Inflammatory macrophage treated with lipopolysaccharide for 1 hour (primary cell): ENCODE measurements around the gene LMX1B.

Source experiments
- DNase-seq, 2 donors: peaks; one replicate each; pipeline ENCODE4 v3.0.0-alpha.2; 2020 to 2022

The LMX1B gene

DNA sequence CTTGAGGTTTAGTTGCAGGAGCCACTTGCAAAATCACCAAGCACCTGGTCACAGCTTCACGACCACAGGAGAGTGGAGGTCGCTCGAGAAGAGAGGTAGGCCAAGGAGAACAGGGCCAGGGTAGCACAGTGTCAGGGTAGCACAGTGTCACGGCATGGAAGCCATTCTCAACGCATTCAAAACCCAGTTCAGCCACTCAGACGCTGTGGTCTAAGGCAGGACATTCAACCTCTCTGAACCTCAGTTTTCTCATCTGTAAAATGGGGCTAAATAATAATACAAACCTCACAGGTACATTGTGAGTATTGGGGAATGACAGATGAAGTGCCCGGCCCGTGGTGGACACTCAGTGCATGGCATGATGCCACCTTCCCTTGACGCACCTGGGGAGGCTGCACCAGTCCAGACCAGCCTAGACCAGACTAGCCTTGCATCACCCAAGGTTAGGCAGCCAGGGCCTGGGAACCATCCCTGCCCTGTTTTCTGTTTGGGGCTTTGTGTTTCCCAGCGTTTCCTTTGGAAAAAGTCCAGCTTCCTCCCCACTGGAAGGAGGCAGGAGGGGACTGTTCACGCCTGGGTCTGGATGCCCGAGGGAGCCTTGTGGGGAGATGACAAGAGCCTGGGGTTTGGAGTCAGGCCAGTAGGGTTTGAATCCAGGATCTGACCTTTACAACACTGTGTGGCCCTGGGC, 7.8 kb upstream of the LMX1B start:
- DNase-seq: no peak

DNA sequence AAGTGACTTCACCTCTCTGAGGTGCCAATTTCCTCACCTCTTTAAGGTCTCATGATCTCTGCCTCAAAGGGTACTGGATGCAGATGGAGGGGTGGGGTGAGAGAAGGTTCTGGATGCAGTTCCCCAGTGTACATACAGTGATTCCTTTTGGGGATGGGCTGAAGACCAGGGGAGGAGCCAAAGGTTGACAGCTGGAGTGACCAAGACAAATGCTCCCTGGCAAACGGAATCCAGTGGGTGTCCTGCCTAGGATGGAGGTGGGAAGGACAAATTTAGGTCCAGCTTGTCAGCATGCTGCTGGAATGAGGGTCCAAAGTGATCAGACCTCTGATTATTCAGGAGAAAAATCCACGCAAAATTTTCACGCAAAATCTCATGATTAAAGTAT, 7.3 kb upstream of the LMX1B start:
- DNase-seq: no peak

DNA sequence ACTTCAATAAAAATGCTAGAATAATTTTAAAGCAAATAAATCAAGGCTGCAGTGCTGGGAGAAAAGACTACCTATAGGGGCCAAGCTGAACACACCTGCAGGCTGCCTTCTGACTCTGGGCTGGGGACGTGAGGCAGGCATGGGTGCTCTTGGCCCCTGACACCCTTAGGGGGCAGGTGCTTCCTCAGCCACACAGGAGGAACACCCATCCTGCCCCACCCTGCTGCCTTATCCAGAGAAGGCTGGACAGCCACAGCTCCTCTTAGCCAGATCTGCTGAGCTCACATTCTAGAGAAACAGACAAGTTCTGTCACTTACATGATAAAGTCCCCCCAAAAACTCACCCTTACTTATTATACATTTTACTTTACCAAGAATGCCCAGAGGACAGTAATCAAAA, 6.6 kb upstream of the LMX1B start:
- DNase-seq: no peak

DNA sequence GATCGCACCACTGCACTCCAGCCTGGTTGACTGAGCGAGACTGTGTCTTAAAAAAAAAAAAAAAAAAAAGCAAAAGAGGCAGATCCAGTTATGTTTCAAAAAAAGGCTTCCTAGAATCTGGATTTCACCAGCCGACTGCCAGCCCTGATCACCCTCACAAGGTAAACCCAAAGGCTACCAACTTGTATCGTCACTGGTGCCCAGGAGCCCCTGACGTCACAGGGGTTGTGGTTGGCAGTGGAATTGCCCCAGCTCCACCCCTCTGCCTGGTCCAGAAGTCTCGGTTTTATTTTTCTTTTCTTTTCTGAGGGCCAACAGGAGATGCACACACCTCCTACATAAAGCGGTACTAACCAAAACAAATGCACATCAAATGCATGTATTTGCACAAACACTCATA, 6.0 kb upstream of the LMX1B start:
- DNase-seq: no peak

DNA sequence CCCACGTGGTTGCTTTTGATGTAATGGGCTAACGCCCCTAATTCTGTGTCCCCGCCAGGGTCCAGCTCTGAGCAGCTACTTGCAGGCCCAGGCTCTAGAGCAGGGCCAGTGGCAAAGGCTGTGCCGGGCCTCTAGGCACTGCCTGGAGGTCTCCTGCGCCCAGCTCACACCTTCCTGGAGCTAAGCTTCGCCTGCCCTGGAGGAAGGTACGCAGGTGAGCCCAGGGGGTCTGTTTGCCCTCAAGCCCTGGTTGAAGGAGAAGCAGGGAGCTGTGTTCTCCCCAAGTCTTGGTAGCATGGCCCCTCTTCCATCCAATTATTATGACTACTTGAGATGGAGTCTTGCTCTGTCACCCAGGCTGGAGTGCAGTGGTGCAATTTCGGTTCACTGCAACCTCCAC, 5.2 kb upstream of the LMX1B start:
- no peak for DNase-seq

DNA sequence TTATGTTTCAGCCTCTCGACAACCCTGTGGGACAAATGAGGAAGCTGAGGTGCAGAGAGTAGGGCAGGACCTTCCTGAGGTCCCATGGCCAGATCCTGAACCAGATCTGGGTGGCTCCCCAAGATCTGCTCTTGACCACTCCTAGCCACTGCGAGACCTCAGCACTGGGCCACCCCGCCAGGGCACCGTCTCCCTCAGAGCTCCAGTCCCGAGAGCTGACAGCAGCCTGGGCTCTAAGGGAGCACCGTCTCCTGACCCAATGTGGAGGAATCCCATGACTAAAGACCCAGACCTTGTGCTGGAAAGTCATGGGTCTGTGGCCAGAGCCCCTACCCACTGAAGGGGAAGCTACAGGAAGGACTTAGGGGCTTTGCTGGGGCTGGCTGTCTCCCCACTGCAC, 4.5 kb upstream of the LMX1B start:
- DNase-seq: no peak

DNA sequence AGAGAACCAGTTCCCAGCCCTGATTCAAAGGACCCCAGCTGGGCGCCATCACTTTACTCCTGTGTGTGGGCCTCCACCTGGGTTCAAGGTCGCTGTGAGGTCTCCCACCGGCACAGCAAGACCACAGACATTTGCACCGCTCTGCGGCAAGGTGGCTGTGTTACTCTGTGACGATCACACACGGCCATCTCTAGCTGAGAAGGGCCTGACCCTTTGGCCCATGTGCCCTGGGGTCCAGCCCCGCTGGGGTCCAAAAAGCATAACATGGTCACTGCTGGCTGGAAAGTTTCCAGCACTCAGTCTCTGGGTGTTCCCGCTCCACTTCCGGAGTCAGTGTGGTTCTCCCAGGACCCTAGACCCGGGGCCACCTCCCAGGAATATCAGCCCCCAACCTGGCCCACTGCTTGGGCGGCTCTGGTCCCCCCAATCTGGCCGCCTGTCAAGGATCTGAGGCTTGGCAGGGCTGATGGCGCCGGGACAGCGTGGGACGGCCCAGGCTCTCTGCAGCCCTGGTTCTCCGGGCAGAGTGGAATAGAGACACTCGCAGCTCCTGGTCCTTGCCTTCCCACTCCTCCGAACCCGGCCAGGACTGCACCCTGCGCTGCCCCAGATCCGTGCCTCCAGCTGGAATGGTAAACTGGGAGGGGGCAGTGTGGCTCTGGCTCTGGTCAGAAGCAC, 3.9 kb upstream of the LMX1B start:
- DNase-seq: no peak

DNA sequence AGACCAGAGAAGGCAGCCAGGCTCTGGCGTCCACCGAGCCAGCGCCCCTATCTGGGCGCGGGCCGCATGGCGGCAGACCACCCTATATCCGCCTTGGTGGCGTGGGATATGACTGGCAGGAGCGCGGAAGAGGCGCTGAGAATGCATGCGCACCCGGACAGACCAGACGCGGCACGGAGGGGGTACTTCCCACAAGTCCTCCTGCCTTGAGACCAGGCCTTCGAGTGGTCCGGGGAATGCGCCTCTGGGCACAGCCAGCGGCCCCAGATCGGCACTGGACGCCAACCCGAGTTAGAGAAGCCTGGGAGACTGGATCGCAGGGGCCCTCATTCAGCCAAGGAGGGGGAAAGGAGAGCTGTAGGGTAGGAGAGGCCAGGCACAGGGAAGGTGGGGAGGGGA, 2.5 kb upstream of the LMX1B start:
- DNase-seq: no peak

DNA sequence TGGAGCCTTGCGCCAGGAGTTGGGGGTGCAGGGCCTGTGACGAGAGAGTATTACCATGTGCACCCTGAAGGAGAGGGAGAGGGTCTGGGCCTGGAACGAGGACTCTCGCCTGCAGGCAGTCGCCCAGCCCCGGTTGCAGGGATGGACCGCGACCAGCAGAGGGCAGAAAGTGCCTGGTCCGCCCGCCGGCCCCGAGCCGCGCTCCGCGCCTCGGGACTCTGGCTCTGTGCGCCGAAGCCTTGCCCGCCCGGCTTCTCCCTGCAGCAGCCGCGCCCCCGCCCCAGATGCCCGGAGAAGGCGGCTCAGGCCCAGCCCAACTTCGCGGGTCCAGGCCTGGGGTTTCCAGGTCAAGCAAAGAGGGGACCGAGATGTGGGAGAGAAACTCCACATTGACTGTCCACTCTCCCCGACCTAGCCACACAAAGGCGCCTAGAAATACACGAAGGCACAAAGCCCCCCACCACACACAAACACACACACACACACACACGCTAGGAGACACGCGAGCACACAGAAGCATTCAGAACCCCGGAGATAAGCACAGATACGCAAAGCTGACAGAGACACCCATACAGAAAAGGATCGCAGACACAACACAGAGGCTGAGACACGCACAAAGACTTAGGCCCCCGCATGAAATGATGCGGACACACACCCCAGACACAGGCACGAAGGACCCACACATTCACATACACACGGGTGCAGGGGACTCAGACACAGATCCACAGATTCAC, 2.0 kb upstream of the LMX1B start:
- DNase-seq: peak; percentile 35 to 76

DNA sequence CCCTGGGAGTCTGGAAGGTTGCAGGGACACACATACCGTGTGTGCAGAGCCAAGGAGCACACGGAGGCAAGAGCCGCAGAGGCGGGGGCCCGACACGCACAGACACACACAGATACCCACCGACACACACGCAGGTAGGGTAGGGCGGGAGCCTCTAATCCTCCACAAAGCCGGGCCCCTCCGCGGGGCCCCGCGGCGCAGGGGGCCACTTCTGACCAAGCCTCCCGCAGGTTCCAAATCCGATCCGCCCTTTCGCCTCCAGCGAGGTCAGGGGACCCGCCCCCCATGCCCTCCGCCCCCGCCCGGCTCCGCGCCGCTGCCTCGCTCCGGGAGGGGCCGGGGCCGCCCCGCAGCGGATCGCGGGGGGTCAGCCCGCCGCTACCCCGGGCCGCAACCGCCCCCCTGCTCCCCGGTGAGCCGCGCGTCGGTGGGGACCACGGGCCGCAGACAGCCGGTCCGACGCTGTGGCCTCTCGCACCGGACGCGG, 1.4 kb upstream of the LMX1B start:
- DNase-seq: no peak

DNA sequence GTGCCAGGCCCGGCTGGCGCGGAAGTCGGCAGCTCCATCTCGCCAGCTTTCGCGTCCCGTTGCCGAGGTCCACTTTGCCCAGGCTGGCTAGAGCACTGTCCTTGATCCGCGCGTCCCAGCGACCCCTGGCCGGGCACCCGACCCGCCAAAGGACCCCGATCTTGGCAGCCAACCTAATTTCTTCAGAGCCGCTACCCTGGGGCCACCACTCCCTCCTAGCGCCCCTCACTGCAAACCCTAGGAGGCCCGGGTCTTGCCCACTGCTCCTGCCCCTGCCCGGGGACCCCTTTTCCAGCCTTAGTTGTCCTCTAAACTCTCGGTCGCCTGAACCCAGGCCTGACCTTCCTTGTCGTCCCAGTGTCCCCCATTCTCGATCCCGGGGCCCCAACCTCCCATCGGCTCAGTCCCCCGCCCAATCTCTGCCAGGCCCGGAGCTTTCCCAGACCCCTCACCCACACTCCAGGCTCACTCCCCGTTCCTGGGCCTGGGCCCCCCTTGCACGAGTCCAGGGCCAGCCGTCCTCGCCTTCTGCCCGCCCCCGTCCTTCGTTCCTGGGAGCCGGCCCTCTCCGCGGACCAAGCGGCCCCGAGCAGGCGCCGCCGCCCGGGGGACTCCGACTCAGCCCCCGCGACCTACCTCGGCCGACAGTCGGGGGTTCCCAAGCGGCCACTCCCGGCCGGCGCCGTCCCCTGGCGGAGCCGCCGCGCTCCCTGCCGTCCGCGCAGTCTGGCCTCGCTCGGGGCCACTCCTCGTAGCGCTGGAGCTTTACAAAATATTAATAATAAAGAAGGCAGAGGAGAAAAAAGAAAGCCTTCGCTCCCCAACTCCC, 701 bp upstream of the LMX1B start:
- DNase-seq: no peak

DNA sequence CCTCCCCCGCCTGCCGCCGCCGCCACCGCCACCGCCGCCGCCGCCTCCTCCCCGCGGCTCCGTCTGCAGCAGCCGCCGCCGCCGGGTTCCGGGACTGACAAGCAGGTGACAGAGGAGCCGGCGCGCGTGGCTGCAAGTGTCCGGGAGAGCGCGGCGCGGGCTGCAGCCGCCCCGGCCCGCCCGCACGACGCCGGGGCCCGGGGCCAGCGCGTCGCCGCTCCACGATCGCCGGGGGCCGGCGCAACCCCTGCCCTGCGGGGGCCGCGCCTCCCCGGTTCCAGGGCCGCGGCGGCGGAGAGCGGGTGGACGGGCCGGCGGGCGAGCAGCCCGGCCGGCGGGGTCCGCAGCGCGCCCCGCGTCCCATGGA, 343 bp downstream of the LMX1B start:
- DNase-seq: no peak

DNA sequence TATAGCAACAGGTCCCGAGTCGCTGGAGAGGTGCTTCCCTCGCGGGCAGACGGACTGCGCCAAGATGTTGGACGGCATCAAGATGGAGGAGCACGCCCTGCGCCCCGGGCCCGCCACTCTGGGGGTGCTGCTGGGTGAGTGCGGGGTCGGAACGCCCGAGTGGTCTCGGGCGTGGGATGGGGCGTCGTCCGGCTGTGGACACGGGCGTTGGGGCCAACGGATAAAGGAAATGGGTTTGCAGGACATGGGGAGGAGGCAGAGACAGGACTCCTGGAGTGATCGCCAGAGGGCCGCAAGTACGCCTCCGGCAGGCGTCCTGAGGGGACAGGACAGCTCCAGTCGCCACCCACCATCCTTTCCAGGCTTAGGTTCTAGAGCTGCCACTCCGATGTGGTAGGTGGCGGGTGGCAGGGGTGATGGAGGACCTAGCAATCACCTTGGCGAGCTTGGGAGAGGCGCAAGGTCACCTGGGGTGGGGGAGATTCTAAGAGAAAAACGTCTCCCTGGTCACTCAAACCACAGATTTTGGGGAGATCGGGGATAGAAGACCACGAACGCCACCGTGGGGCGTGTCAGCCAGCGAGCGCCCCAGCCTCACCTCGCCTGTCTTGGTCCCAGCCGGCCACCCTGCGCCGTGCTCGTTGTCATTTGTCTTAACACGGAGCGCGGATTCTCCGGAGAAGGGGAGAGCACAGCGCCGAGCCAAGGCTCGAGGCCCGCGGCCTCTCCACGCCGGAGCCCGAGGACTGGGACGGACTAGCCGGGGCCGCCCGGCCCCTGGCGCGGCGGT, 922 bp downstream of the LMX1B start:
- DNase-seq: no peak

DNA sequence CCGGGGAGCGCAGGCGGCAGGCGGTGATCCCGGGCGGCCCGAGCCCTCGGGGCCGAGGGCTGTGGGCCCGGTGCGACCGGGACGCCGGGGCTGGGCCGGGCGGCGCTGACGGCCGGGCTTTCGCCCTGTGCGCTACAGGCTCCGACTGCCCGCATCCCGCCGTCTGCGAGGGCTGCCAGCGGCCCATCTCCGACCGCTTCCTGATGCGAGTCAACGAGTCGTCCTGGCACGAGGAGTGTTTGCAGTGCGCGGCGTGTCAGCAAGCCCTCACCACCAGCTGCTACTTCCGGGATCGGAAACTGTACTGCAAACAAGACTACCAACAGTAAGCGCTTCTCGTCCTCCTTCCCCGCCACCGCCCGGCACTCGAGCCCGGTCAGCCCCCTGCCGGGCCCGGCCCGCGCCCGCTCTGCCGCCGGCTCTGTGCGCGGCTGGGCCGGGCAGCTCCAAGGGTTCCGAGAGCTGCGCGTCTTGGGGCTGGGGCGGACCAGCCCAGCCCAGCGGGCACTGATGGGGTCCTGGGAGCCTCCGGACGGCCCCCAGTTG, 1.6 kb downstream of the LMX1B start:
- DNase-seq: no peak

DNA sequence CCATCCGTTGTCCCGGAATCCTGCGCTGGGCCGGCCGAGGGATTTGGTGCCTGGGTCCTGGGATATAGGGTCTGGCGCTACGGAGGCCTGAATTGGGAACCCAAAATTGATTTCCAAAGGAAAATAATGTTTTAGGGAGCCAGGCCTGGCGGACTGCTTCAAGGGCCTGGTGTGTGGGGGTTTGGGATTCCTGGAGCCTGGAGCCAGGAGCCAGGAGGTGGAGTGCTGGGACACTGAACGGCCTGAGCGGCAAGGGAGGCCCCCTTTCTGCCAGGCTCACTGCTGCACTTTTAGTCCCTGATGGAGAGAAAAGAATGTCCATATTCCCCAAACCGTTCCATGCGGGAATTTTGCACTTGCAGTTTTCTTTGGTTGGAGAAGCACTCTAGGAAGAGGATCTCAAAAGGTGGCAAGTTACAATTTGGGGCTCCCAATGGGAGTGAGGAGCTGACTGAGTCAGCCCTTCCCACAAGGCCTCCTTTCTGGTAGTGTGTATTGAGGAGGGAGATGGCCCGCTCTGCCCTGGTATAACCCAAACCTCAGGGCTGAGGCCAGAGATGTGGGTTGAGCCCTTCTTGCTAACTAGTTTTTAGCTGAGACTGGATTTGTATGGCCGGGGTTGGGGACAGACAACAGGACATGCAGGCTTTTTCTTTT, 2.2 kb downstream of the LMX1B start:
- DNase-seq: no peak

DNA sequence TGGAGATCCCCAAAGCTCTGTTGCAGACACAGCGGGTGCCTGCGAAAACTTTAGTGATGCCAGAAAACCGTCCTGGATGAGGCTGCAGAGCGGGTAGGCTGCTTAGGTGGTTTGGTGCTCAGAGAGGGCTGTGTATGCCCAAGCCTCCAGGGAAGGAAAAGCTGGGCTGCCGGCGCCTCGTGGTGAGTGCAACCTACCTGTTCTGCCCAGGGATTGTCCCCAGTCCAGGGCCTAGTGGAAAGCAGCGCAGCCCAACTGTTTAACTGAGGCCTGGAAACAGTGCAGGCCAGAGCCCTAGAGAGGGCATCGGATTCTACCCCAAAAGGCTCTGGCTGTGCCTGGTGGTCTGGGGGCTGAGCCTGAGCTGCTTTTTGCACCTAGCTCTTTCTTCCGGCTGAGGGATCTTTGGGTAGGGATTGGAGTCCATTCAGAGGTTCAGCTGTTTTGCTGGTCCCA, 2.8 kb downstream of the LMX1B start:
- DNase-seq: no peak

DNA sequence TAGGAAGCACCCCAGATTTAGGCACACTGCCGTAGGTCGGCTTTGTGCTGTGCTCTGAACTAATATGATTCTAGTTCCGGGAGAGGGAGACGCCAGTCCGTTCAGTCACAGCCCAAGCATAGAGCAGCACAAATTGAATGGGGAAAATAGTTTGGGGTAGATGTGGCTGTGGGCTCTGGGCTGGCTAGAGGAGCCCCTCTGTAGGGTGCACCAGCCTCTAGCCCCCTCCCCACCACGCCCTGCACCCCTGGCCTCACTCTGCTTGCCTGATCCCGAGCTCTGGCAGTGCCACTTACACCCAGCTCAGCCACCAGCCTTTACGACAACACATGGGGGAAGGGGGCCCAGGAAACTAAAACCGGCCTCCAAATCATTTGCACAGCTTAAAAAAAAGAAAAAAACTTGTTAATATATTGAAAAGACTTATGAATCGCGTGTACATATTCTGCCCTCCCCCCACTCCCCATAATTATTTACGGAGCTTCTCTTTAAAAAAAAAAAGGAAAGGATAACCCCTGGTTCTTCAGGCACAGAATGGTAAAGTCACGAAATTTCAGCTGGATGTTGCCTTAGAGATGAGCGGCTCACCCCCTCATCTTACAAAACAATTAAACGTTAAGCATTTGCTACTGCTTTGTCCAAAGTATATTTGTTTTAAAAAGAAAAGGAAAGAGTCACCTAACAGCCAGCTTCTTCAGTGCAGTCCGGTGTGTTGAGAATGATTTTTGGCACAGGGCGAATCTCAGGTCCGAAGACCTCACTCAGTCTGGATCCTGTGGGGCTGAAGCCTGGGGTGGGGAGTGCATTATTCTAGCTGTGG, 3.5 kb downstream of the LMX1B start:
- no peak for DNase-seq

DNA sequence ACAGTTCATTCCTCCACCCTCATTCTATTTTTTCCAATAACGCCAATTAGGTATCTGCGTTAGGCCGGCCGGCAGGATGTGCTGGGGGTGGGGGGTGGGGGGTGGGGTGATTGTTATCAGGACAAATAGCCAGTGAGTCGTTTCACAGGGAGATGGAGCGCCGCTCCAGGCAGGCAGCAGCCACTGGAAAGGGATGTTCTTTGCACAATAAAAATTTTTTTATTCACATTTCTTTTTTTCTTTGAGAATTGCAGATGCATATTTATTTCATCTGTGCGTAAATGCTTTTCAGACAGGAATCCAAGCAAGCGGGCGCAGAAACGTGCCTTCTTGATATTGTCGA, 4.1 kb downstream of the LMX1B start:
- DNase-seq: no peak

DNA sequence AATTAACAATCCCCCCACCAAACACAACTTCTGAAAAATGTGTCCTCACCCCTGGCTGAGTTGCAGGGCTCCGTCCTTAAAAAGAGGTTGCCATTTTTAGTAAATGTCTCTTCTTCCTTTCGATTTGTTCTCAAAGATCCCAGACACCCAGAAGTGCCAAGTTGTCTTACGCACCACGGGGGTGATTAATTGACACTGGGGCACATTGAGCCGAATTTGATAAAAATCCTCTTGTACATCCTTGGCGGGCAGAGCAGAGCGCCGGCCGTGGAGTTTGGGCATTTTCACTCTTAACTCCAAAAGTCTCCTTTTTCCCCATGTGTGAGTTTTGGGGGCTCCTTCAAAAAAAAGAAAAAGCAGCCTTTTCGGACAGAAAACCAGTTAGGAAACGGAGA, 4.5 kb downstream of the LMX1B start:
- no peak for DNase-seq

DNA sequence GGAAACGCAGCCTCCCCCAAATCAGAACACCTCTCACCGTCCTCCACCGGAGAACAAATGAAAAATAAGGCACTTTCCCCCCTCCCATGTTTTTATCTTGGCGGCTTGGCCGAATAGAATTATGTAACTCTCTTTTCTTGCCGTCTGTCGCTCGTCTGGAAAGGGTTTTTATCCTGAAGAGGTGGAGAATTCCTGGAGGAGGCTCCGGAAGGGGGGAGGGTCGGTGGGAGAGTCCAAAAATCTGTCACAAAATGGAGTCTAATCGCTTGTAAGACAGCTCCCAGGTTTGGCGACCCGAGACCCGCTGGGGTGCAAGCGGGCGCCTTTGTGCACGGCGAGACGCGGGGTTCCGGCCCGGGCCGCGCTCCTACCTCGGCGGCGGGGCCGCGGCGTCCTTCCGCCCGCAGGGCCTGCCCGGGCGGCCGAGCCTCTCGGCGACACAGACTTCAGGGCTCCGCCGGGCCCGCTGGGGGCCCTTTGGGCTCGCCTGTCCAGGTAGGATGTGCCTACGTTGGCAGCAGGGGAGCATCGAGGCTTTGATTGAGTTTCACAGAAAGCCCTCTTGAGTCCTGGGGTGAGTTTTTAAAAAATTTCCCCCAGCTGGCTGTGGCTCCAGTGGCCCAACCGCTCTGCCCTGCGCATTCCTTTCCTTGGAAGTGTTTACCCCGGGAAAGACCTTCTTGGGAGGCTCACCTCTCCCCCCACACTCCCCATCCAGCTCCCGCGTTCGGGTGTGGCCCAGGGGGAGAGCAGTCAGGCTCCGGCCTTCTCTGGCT, 5.0 kb downstream of the LMX1B start:
- no peak for DNase-seq
